Measurements from ENCODE around the gene GALNT14.
A peak's percentile ranks its signal among the peaks of the same experiment; 100 is the strongest.
"Not testable (repeated sequence)": the region's sequence is repeated elsewhere in the genome, so short reads cannot be mapped to it uniquely, and the experiment has no call there.

The GALNT14 gene

GRCh38 chr2:31138037-31138962 lies at the start of gene GALNT14:
Gene GALNT14, minus strand, starts transcription at chr2:31138440. Its CDS starts 354 bp downstream, at chr2:31138086.
- peak; percentile 9 to 19 for DNase-seq
- TF ChIP-seq GATA1 (IDR thresholded peaks at IDR 0.05; ENCODE audit: low read depth, low read length) (no peak), POLR2A (IDR thresholded peaks at IDR 0.05; ENCODE audit: low read length) (no peak)

DNA sequence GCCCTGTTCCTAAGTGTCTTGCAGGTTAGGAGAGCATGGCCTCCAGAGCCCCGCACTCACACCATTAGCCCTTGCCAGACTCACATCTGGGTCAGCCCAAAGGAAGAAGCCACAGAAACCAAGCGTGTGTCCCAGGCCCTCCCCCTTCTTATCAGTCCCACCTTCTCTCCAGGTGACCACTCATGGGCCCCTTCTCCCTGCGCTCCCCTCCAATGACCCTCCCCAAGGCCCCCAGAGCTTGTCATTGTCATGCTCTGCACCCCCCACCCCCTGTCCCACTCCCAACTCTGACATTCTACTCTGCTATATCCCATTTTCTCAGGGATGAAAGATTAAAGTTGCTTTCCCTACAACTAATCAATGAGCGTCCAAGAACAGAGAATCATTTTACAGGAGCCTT lies 48.9 kb upstream of the GALNT14 start:
- TF ChIP-seq GATA1 (IDR thresholded peaks at IDR 0.05; ENCODE audit: low read depth, low read length) (no peak), POLR2A (IDR thresholded peaks at IDR 0.05; ENCODE audit: low read length) (no peak)
- DNase-seq, result no peak

DNA sequence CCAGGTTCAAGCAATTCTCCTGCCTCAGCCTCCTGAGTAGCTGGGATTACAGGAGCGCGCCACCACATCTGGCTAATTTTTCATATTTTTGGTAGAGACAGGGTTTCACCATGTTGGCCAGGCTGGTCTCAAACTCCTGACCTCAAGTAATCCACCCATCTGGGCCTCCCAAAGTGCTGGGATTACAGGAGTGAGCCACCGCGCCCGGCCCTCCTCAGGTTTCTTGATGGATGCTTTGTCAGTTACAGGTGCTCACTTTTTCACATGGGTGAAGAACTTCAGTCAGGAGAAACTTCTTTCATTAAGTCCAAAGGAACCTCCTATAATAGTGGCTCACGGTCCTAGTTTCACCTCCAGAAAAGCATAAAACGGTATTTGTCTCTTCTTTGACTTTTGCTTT lies 45.7 kb upstream of the GALNT14 start:
- not testable (repeated sequence) for DNase-seq

- TF ChIP-seq POLR2A (IDR thresholded peaks at IDR 0.05; ENCODE audit: low read length) (no peak), GATA1 (IDR thresholded peaks at IDR 0.05; ENCODE audit: low read depth, low read length) (no peak)
- DNase-seq, result no peak
Observed at GRCh38 chr2:31176742-31177141, 38.5 kb upstream of the GALNT14 start.

DNA sequence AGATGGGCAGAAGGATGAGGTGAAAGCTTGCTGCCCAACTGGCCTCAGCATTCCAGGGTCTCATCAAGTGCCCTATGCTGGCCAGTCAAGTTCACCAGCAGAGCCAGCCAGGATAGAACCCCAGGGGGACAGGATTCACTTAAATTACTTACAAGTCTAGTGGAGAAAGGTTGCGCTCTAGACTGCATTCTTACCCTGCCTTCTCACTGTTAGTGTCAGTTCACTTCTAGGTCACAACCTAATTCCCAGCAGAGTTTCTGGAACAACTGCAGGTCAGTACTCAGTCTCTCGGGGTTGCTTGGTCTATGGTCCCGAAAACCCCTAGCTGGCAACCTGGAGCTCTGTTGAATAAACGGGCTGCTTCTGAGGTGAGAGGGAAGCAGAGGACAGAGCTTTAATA lies 32.9 kb upstream of the GALNT14 start:
- no peak for TF ChIP-seq POLR2A (IDR thresholded peaks at IDR 0.05; ENCODE audit: low read length)
- no peak for TF ChIP-seq GATA1 (IDR thresholded peaks at IDR 0.05; ENCODE audit: low read depth, low read length)
- no peak for DNase-seq

DNA sequence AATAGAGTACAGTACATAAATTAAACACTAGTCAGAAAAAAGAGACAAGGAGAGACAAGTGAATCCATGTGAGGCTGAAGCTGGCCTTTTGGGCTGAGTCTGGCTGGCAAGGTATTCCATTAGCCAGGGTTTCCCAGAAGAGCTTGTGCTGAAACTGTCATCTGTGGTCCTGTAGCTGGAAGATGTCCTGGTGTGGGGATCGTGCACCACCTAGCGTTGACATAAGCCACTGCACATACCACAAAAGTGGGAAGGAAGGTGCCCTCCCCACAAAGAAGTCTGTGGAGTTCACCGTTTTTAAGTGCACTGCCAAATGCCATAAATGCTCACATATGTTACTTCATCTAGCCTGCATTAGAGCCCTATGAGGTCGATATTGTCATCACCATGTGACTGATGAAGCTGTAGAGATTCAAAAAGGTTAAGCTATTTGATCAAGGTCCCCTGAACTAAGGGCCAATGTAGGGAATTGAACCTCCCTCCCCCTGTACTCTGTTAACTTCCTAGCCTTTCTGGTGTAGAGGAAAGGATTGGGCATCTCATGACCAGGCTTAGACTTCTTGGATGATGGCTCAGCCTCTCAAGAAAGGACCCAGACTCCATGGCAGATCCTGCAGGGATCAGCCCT lies 31.9 kb upstream of the GALNT14 start:
- TF ChIP-seq GATA1 (IDR thresholded peaks at IDR 0.05; ENCODE audit: low read depth, low read length) (no peak), POLR2A (IDR thresholded peaks at IDR 0.05; ENCODE audit: low read length) (no peak)
- peak; percentile 55 to 75 for DNase-seq

DNA sequence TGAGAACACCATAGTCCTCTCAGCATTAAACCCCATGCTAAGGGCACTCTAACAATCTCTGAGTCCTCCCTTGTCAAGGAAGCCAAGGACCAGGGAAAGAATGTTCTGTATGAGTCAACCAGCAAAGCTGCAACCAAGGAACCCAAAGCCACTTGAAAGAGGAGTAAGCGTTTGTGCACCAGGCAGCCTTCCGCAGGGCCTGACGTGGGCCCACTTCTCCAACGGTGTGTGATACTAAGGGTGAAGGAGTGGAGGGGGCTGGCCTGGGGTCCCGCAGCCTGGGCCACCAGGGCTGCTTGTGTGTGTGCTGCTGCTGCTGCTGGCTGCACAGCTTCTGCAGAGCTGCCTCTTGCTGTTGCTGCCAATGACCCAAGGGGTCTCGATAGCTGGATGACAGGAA lies 30.1 kb upstream of the GALNT14 start:
- TF ChIP-seq GATA1 (IDR thresholded peaks at IDR 0.05; ENCODE audit: low read depth, low read length) (no peak), POLR2A (IDR thresholded peaks at IDR 0.05; ENCODE audit: low read length) (no peak)
- DNase-seq, result no peak

- DNase-seq, result no peak
- TF ChIP-seq POLR2A (IDR thresholded peaks at IDR 0.05; ENCODE audit: low read length) (no peak), GATA1 (IDR thresholded peaks at IDR 0.05; ENCODE audit: low read depth, low read length) (no peak)
Observed at GRCh38 chr2:31166925-31167324, 28.7 kb upstream of the GALNT14 start.

GRCh38 chr2:31163011-31163539 lies 24.8 kb upstream of the GALNT14 start:
- no peak for DNase-seq
- TF ChIP-seq GATA1 (IDR thresholded peaks at IDR 0.05; ENCODE audit: low read depth, low read length) (no peak), POLR2A (IDR thresholded peaks at IDR 0.05; ENCODE audit: low read length) (no peak)

GRCh38 chr2:31161637-31162036 lies 23.4 kb upstream of the GALNT14 start:
- TF ChIP-seq POLR2A (IDR thresholded peaks at IDR 0.05; ENCODE audit: low read length), result no peak
- TF ChIP-seq GATA1 (IDR thresholded peaks at IDR 0.05; ENCODE audit: low read depth, low read length), result no peak

GRCh38 chr2:31151501-31151900 lies 13.3 kb upstream of the GALNT14 start:
- TF ChIP-seq POLR2A (IDR thresholded peaks at IDR 0.05; ENCODE audit: low read length), result no peak
- no peak for TF ChIP-seq GATA1 (IDR thresholded peaks at IDR 0.05; ENCODE audit: low read depth, low read length)
- DNase-seq, result no peak

More at GRCh38 chr2:31161637-31162036, 23.4 kb upstream of the GALNT14 start:
- no peak for DNase-seq

DNA sequence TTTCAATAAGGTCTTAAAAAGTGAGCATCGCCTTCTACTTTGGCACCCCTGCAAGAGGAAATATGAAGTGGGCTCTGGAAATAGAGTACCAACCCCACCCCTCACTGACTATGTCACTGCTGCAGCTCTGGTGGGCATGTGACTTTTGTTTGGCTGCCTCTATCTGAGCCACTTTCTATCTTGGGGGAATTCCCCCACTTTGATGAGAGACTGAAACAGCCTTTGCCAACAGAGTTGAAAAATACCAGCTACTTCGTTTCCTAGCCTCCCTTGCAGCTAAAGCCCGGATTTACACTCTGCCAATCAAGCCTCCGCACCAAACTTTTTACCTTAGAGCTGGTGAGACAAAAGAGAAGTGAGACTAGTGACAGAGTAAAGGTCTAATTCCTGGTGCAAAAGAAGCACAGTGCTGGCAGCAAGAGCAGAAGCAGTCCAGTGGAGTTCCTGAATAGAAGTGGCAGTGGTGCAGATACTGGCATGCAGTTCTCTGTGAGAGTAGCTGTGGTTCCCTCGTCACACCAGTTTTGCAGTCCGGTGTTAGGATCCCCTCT lies 12.0 kb upstream of the GALNT14 start:
- DNase-seq, result no peak
- TF ChIP-seq POLR2A (IDR thresholded peaks at IDR 0.05; ENCODE audit: low read length) (no peak), GATA1 (IDR thresholded peaks at IDR 0.05; ENCODE audit: low read depth, low read length) (no peak)

GRCh38 chr2:31148514-31148913 lies 10.3 kb upstream of the GALNT14 start:
- no peak for DNase-seq
- TF ChIP-seq POLR2A (IDR thresholded peaks at IDR 0.05; ENCODE audit: low read length) (no peak), GATA1 (IDR thresholded peaks at IDR 0.05; ENCODE audit: low read depth, low read length) (no peak)

- no peak for DNase-seq
- no peak for TF ChIP-seq POLR2A (IDR thresholded peaks at IDR 0.05; ENCODE audit: low read length)
- no peak for TF ChIP-seq GATA1 (IDR thresholded peaks at IDR 0.05; ENCODE audit: low read depth, low read length)
Observed at GRCh38 chr2:31147645-31148044, 9.4 kb upstream of the GALNT14 start.

All from erythroblast (primary cell).